ENCODE measurements around the gene PRKAR1A. TPM values are rescaled to one million over a fixed set of nuclear protein-coding genes. Genes with fewer than 3 reads are reported as not detected.

PRKAR1A gene
- total and polyA plus RNA-seq, 4 donors = 55.6 to 118 (median 104) TPM

DNA sequence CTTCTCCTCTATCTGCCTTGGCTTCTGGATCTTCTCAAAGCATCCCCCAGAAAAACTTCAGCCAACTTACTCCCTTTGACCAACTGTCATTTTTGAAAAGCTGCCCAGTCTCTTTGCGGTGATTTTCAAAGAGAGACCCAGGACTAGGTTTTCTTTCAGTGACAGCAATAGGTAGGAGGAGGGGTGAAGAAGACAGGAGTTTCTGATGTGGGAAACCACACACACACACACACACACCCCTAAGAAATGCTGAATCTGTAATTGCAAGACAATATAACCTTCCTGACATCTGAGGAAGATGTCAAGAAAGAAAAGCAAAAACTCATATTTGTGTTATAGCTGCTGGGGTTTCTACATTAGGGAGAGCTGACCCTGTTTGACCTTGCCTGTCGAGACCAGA is 83.8 kb downstream of the PRKAR1A start:
- H3K4me1 ChIP-seq (ENCODE audit: control insufficient read depth in 4 of 4, insufficient read depth in 4 of 4, low read length in 3 of 4) = peaks cover 14 to 51% (median 41%) of the 10 kb centered on the region in 4 donors
- peak overlapping the region; percentile 39 to 81 for H3K27ac ChIP-seq (ENCODE audit: low read depth in 1 of 2, low read length in 2 of 2)
- no peak for DNase-seq (ENCODE audit: low spot score)
- H3K9me3 ChIP-seq (ENCODE audit: control insufficient read depth in 4 of 4, low read length in 3 of 4) = no peaks in the 10 kb centered on the region
- H3K9ac ChIP-seq (ENCODE audit: low read depth in 1 of 2, low read length in 2 of 2) = no peak overlapping the region
- TF ChIP-seq RXRA (IDR thresholded peaks at IDR 0.05) = peak in 1 of 2 donors; percentile 46
- TF ChIP-seq, protein P1, sequence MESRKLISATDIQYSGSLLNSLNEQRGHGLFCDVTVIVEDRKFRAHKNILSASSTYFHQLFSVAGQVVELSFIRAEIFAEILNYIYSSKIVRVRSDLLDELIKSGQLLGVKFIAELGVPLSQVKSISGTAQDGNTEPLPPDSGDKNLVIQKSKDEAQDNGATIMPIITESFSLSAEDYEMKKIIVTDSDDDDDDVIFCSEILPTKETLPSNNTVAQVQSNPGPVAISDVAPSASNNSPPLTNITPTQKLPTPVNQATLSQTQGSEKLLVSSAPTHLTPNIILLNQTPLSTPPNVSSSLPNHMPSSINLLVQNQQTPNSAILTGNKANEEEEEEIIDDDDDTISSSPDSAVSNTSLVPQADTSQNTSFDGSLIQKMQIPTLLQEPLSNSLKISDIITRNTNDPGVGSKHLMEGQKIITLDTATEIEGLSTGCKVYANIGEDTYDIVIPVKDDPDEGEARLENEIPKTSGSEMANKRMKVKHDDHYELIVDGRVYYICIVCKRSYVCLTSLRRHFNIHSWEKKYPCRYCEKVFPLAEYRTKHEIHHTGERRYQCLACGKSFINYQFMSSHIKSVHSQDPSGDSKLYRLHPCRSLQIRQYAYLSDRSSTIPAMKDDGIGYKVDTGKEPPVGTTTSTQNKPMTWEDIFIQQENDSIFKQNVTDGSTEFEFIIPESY (IDR thresholded peaks at IDR 0.05) = no peak
- TF ChIP-seq, protein P2, sequence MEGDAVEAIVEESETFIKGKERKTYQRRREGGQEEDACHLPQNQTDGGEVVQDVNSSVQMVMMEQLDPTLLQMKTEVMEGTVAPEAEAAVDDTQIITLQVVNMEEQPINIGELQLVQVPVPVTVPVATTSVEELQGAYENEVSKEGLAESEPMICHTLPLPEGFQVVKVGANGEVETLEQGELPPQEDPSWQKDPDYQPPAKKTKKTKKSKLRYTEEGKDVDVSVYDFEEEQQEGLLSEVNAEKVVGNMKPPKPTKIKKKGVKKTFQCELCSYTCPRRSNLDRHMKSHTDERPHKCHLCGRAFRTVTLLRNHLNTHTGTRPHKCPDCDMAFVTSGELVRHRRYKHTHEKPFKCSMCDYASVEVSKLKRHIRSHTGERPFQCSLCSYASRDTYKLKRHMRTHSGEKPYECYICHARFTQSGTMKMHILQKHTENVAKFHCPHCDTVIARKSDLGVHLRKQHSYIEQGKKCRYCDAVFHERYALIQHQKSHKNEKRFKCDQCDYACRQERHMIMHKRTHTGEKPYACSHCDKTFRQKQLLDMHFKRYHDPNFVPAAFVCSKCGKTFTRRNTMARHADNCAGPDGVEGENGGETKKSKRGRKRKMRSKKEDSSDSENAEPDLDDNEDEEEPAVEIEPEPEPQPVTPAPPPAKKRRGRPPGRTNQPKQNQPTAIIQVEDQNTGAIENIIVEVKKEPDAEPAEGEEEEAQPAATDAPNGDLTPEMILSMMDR (IDR thresholded peaks at IDR 0.05; ENCODE audit: low read depth, low read length, missing input control) = no peak
- no peaks in the 10 kb centered on the region for H3K27me3 ChIP-seq (ENCODE audit: control insufficient read depth in 4 of 4, insufficient read depth in 4 of 4, low read length in 3 of 4)
- H3K36me3 ChIP-seq (ENCODE audit: control insufficient read depth in 4 of 4, insufficient read depth in 3 of 4, low read depth in 1 of 4, low read length in 3 of 4) = peaks cover 0 to 3% (median 0%) of the 10 kb centered on the region in 4 donors
- 30% methylated on average over 2 of the region's 2 CpGs for WGBS
- no peak overlapping the region for H3K4me3 ChIP-seq (ENCODE audit: low read depth in 1 of 3, low read length in 3 of 3)

DNA sequence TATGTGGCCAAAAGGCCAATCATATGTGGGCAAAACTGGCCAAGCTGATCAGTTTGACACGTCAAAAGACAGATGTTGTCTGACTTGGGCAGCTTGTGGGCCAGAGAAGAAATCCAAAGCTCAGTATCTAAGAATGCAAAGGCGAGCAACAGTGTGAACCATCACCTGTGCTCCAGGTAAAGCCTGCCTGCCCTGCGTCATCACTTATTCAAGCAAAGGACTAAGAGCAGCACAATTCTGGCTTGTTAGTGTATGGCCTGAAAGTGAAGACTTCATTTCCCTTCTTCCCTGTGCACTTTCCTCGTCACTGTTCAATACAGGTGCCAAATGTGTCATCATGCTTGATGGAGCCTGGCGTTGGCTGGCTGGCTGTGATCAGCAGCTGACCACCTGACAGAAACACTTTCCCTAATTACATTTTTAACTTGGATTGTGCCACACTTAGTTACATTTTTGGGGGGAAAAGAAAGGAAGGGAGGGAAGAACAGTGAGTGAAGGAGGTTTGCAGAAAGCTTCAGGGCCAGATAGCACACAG is 84.2 kb downstream of the PRKAR1A start:
- H3K4me1 ChIP-seq (ENCODE audit: control insufficient read depth in 4 of 4, insufficient read depth in 4 of 4, low read length in 3 of 4) = peaks cover 14 to 53% (median 41%) of the 10 kb centered on the region in 4 donors
- no peak for DNase-seq (ENCODE audit: low spot score)
- TF ChIP-seq GABPA (IDR thresholded peaks at IDR 0.05 in 1 of 2, conservative IDR thresholded peaks at IDR 0.05 in 1 of 2) (no peak), EGR1 (IDR thresholded peaks at IDR 0.05; ENCODE audit: low read depth in 2 of 2) (no peak), RXRA (IDR thresholded peaks at IDR 0.05) (peak in 1 of 2 donors; percentile 27), HNF4G (IDR thresholded peaks at IDR 0.05) (no peak), TAF1 (conservative IDR thresholded peaks at IDR 0.05) (no peak)
- TF ChIP-seq, protein P3, sequence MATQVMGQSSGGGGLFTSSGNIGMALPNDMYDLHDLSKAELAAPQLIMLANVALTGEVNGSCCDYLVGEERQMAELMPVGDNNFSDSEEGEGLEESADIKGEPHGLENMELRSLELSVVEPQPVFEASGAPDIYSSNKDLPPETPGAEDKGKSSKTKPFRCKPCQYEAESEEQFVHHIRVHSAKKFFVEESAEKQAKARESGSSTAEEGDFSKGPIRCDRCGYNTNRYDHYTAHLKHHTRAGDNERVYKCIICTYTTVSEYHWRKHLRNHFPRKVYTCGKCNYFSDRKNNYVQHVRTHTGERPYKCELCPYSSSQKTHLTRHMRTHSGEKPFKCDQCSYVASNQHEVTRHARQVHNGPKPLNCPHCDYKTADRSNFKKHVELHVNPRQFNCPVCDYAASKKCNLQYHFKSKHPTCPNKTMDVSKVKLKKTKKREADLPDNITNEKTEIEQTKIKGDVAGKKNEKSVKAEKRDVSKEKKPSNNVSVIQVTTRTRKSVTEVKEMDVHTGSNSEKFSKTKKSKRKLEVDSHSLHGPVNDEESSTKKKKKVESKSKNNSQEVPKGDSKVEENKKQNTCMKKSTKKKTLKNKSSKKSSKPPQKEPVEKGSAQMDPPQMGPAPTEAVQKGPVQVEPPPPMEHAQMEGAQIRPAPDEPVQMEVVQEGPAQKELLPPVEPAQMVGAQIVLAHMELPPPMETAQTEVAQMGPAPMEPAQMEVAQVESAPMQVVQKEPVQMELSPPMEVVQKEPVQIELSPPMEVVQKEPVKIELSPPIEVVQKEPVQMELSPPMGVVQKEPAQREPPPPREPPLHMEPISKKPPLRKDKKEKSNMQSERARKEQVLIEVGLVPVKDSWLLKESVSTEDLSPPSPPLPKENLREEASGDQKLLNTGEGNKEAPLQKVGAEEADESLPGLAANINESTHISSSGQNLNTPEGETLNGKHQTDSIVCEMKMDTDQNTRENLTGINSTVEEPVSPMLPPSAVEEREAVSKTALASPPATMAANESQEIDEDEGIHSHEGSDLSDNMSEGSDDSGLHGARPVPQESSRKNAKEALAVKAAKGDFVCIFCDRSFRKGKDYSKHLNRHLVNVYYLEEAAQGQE (IDR thresholded peaks at IDR 0.05) = no peak
- TF ChIP-seq, protein P1 (IDR thresholded peaks at IDR 0.05) = no peak
- H3K4me3 ChIP-seq (ENCODE audit: low read depth in 1 of 3, low read length in 3 of 3) = peak overlapping the region in 1 of 3 donors; percentile 7
- H3K9ac ChIP-seq (ENCODE audit: low read depth in 1 of 2, low read length in 2 of 2) = no peak overlapping the region
- WGBS = 54% methylated on average over 5 of the region's 5 CpGs
- H3K27me3 ChIP-seq (ENCODE audit: control insufficient read depth in 4 of 4, insufficient read depth in 4 of 4, low read length in 3 of 4) = no peaks in the 10 kb centered on the region
- H3K27ac ChIP-seq (ENCODE audit: low read depth in 1 of 2, low read length in 2 of 2) = peak overlapping the region; percentile 39 to 81
- H3K36me3 ChIP-seq (ENCODE audit: control insufficient read depth in 4 of 4, insufficient read depth in 3 of 4, low read depth in 1 of 4, low read length in 3 of 4) = peaks cover 0 to 3% (median 0%) of the 10 kb centered on the region in 4 donors
- H3K9me3 ChIP-seq (ENCODE audit: control insufficient read depth in 4 of 4, low read length in 3 of 4) = no peaks in the 10 kb centered on the region
